K562 (cell line): ENCODE results near the gene ISG20L2. TPM values are rescaled to one million over a fixed set of nuclear protein-coding genes. Genes with fewer than 3 reads are reported as not detected.

Source experiments
- ARID1B ChIP-seq: fragments of 450-650 bp; IDR thresholded peaks from 2 replicates; pipeline ENCODE4 v1.6.1; 2016; ENCODE audit warnings: antibody characterized with exemption, mild to moderate bottlenecking, inconsistent platforms
- ARNT ChIP-seq, 2 experiments: fragments of 450-650 bp; IDR thresholded peaks; 2 replicates each; pipeline ENCODE4 v1.6.1; 2016; ENCODE audit warnings: mild to moderate bottlenecking in 1 of 2
- CBFA2T3 ChIP-seq: fragments of 450-650 bp; IDR thresholded peaks from 2 replicates; pipeline ENCODE4 v1.6.1; 2017
- EGR1 ChIP-seq: fragments of 450-650 bp; conservative IDR thresholded peaks from 2 replicates; pipeline ENCODE4 v1.6.1; 2017; ENCODE audit warnings: mild to moderate bottlenecking
- FOS ChIP-seq: IDR thresholded peaks from 3 replicates; pipeline ENCODE4 v1.6.1; 2011; ENCODE audit not compliant: insufficient read length; ENCODE audit errors: extremely low read depth
- KDM1A ChIP-seq, 2 experiments: fragments of 450-650 bp; IDR thresholded peaks; 2 replicates each; pipeline ENCODE4 v1.6.1; 2016; ENCODE audit warnings: mild to moderate bottlenecking in 2 of 2
- MIER1 ChIP-seq: fragments of 450-650 bp; IDR thresholded peaks from 2 replicates; pipeline ENCODE4 v1.6.1; 2016; ENCODE audit warnings: antibody characterized with exemption, mild to moderate bottlenecking, low read depth
- MTA2 ChIP-seq: fragments of 450-650 bp; IDR thresholded peaks from 2 replicates; pipeline ENCODE4 v1.6.1; 2016; ENCODE audit warnings: low read depth
- NKRF ChIP-seq: fragments of 450-650 bp; IDR thresholded peaks from 2 replicates; pipeline ENCODE4 v1.6.1; 2016; ENCODE audit warnings: borderline replicate concordance
- RUNX1 ChIP-seq: sonication (generic); IDR thresholded peaks from 2 replicates; pipeline ENCODE4 v1.6.1; 2016; ENCODE audit warnings: antibody characterized with exemption, low read depth
- TBP ChIP-seq: optimal IDR thresholded peaks from 2 replicates; pipeline ENCODE3; 2011; ENCODE audit warnings: low read depth, low read length, improper control_type of control experiment
- THRB ChIP-seq: fragments of 450-650 bp; formaldehyde crosslinking; conservative IDR thresholded peaks from 2 replicates; pipeline ENCODE4 v1.4.0; 2022; ENCODE audit warnings: mild to moderate bottlenecking, missing genetic modification characterization
- YY1 ChIP-seq, 3 experiments: IDR thresholded peaks; 2 replicates each; pipeline ENCODE4 v1.6.1; 2011; ENCODE audit warnings: low read length in 2 of 3, mild to moderate bottlenecking in 2 of 3, moderate library complexity in 2 of 3, borderline replicate concordance in 1 of 3, control low read depth in 1 of 3, low read depth in 1 of 3; ENCODE audit not compliant: insufficient read depth in 3 of 3, insufficient replicate concordance in 2 of 3, control insufficient read depth in 1 of 3, insufficient read length in 1 of 3; ENCODE audit errors: extremely low read depth in 1 of 3
- ZBTB7A ChIP-seq: IDR thresholded peaks from 2 replicates; pipeline ENCODE4 v1.6.1; 2011; ENCODE audit warnings: low read depth, mild to moderate bottlenecking, low read length, moderate library complexity, borderline replicate concordance; ENCODE audit not compliant: control insufficient read depth
- ZNF184 ChIP-seq: sonication (generic); formaldehyde crosslinking; IDR thresholded peaks from 2 replicates; pipeline ENCODE4 v1.5.0; 2020; ENCODE audit warnings: missing genetic modification reagents
- ZNF384 ChIP-seq: IDR thresholded peaks from 2 replicates; pipeline ENCODE4 v1.6.1; 2012; ENCODE audit warnings: low read depth, low read length, improper control_type of control experiment
- ZNF830 ChIP-seq: fragments of 250-450 bp; sonication (Bioruptor Pico); IDR thresholded peaks from 2 replicates; pipeline ENCODE4 v1.5.0; 2021; ENCODE audit warnings: mild to moderate bottlenecking
- polyA plus RNA-seq, 8 experiments: library from polyadenylated mRNA; depleted of rRNA in 4 of 8; stranded (reverse) in 5 of 8; unstranded in 3 of 8; fragments of >200 nt; fragmentation: Nextera tagmentation in 2 of 8; fragmentation: Illumina TruSeq in 1 of 8; extraction: Ambion mirVana in 2 of 8; extraction: Trizol in 1 of 8; gene quantifications; 2 replicates each; pipeline versions ENCODE4 v1.2.1 to v1.2.3, GENCODE V29; 2011 to 2014; ENCODE audit warnings: inconsistent platforms in 1 of 8, missing spikeins in 1 of 8
- total RNA-seq, 7 experiments: library from RNA; depleted of rRNA in 6 of 7; stranded (reverse); fragments of >200 nt in 6 of 7; fragmentation: Illumina TruSeq in 2 of 7; extraction: Trizol in 2 of 7; gene quantifications; 2 replicates each; pipeline versions ENCODE4 v1.2.1 to v1.2.3, GENCODE V29; 2011 to 2021; ENCODE audit warnings: low replicate concordance in 1 of 7

Gene ISG20L2
- total and polyA plus RNA-seq, 9 of the 15 experiments (the other 6 are each of a cell fraction or from before 2014, with no cell fraction given), result 21.3 to 130 (median 50.3) TPM

GRCh38 chr1:156692925-156693847 is 35.4 kb downstream of the ISG20L2 start (continued):
- TF ChIP-seq ZNF384 (peak; percentile 77), CBFA2T3 (0 out of 2 replicates have a peak, but pooled peaks have one; percentile 22), ARNT (IDR thresholded peaks at IDR 0.05) (peak in 1 of 2 experiments; percentile 55; a peak in 1 of 4 replicates), ARID1B (peak; percentile 75), FOS (no peak), ZBTB7A (peak; percentile 92), EGR1 (peak; percentile 64), TBP (peak; percentile 47), NKRF (0 out of 2 replicates have a peak, but pooled peaks have one; percentile 46), THRB (CRISPR knock-in tag) (no peak), MIER1 (peak; percentile 88), KDM1A (IDR thresholded peaks at IDR 0.05) (0 out of 4 replicates have a peak, but pooled peaks of 1 of the 2 experiments have one; percentile 12), YY1 (IDR thresholded peaks at IDR 0.05; ENCODE audit: borderline replicate concordance in 1 of 3, control insufficient read depth in 1 of 3, extremely low read depth in 1 of 3, insufficient read depth in 3 of 3, insufficient read length in 1 of 3, insufficient replicate concordance in 2 of 3, low read depth in 1 of 3, low read length in 2 of 3) (peak in 1 of 3 experiments; percentile 53), ZNF830 (CRISPR knock-in tag) (no peak), MTA2 (peak; percentile 54; the same call in 1 of the 2 replicates), ZNF184 (CRISPR knock-in tag) (no peak), RUNX1 (no peak)
